GM21786 (cell line): ENCODE measurements around the gene PHKG1.
"Not testable (repeated sequence)": the region's sequence is repeated elsewhere in the genome, so short reads cannot be mapped to it uniquely, and the experiment has no call there.

Source experiments
- ATAC-seq: cut with Tn5 transposase; IDR thresholded peaks from one replicate; pipeline ENCODE4 v1.9.1; 2021; ENCODE audit not compliant: unreplicated experiment

Gene PHKG1

DNA sequence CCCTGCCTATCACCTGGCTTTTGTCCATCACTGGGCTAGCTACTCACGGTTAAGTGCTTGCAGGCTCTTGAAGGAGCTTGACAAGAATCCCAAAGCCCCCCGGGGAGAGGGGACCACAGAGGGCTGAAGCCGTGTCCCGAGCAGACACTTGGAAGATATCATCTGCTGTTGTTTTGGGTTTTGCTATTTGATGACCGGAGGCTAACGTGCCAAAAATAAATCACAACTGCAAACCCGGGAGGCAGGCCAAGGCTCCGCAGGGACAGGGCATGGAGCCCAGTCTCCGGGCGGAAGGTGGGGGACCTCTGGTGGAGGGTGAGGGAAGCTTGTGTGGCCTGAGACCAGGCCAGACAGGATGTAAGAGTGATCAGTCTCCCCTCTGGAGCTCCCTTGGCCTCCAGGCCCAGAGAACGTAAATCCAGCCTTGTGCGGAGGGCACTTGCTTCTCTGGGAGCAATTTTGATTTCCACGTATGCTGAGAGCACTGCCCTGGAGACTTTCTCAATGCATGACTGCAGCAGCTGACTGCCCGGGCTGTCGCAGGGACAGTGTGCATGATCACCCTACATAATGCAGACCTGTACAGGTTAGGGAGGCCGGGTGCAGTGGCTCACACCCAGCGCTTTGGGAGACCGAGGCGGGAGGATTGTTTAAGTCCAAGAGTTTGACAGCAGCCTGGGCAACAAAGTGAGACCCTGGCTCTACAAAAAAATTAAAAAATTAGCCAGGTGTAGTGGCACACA lies at the start of gene PHKG1:
Gene PHKG1 (minus strand): TSS at position 164 of the 743 bp plus-strand sequence. CDS start 4,011 bp downstream, outside the sequence.
- no peak for ATAC-seq

DNA sequence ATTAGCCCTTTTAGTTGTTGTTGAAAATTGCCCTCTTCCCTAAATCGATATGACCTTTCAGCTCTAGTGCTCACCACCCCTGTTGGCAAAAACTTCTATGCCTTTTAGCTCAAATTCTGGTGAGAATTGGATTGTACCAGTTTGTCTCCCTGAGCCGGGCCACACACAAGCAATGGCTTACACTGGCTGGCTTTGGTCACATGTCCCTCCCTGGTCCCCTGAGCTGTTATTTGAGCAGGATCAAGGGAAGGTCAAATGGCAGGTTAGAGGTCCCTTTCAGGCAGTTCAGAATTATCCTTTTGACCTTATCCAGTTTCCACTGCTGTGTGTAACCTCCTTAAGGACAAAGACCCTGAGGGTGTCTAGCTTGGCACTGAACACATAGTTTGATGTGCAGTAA lies 38.3 kb upstream of the PHKG1 start:
- ATAC-seq = not testable (repeated sequence)

GRCh38 chr7:56127241-56127975 lies 34.7 kb upstream of the PHKG1 start:
- no peak for ATAC-seq

GRCh38 chr7:56125831-56126230 lies 33.1 kb upstream of the PHKG1 start:
- no peak for ATAC-seq

DNA sequence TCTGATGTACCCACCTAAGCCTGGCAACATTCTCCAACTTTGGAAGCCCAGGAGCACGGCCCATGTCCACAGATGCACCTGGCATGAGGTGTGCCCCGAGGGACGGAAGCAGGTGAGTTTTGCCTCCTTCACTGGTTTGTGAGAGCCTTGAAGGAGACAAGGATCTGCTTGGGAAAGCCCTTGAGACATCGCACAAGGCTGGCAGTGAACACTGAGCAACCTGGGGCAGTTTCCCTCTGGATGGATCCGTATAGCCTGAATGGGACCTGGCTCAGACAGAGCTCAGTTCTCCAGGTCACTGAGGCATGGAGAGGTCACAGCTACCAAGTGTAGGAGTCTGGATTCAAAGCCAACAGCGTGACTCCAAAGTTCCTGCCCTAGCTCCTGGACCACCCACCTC lies 32.2 kb upstream of the PHKG1 start:
- ATAC-seq = no peak

GRCh38 chr7:56121440-56121839 lies 28.7 kb upstream of the PHKG1 start:
- no peak for ATAC-seq

DNA sequence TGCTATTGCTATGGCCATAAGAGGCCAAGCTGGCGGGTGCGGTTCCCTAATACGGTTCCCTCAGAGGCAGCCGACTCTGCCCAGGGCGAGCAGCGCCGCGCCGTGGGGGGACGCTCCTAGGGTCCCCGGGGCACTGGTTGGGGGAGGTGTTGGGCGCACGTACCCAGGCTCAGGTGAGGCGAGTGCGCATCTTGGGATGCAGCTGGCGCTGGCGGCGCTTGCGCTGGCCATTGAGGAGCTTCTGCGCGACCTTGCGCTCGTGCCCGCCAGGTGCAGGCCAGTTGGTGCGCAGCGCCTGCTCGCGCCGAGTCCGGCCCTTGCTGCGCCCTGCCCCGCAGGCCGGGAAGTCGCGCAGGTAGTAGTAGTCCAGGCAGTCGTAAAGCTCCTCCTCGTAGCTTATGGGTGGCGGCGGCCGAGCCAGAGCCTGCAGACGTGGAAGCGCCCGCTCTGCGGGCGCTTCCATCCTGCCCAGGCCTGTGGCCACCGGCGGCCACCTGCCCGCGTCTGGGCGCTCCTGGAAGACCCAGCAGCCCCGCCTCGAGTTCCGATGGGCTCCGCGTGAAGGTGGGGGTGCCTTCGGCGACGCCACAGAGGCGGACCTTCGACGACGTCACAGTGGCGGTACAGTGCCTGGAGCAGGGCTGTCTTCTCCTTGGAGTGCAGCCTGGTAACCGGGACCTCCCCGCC lies 23.2 kb upstream of the PHKG1 start, which contains the start of gene NUPR2:
Gene NUPR2 (minus strand): TSS at position 566 of the 687 bp plus-strand sequence. CDS start 103 bp downstream, at position 463.
- no peak for ATAC-seq

DNA sequence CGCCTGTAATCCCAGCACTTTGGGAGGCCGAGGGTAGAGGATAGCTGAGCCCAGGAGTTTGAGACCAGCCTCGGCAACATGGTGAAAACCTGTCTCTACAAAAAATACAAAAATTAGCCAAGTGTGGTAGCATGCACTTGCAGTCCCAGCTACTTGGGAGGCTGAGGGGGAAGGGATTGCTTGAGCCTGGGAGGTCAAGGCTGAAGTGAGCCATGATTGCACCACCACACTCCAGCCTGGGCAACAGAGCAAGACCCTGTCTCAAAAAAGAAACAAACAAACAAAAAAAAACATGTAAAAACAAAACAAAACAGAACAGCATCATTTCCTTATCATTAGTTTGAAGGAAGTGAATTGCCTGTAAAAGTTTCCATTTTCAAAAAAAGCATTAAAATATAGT lies 19.5 kb upstream of the PHKG1 start:
- ATAC-seq = not testable (repeated sequence)

DNA sequence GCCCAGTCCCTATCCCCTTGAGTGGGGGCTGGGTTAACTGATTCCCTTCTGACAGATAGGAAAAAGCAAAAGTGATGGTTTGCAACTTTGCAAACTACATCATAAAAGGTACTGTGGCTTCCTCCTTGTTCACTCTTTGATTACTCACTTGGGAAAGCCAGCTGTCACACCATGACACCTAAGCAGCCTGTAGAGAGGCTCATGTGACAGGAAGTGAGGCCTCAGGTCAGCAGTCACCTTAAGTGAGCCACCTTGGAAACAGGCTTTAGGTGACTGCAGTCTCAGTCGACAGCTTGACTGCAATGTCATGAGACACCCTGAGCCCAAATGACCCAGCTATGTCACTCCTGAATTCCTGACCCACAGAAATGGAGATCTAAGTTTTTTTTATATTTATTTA lies 17.9 kb upstream of the PHKG1 start:
- no peak for ATAC-seq

DNA sequence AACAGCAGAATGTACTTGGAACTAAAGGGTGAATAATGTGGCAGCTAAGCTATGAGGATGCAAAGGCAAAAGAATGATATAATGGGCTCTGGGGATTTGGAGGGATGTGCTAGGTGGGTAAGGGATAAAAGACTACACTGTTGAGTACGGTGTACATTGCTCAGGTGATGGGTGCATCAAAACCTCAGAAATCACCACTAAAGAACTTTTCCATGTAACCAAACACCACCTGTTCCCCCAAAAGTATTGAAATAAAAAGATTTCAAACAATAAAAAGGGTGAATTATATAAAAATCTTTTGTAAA lies 15.2 kb upstream of the PHKG1 start:
- no peak for ATAC-seq

- ATAC-seq = peak; percentile 99
These were observed 13.6 kb upstream of the PHKG1 start, which contains the start of gene CHCHD2 for GRCh38 chr7:56106108-56107073. Gene CHCHD2 (minus strand): TSS chr7:56106476. CDS start chr7:56106413, 63 bp downstream.

- ATAC-seq = no peak
These were observed 12.8 kb upstream of the PHKG1 start for GRCh38 chr7:56105508-56105907.

DNA sequence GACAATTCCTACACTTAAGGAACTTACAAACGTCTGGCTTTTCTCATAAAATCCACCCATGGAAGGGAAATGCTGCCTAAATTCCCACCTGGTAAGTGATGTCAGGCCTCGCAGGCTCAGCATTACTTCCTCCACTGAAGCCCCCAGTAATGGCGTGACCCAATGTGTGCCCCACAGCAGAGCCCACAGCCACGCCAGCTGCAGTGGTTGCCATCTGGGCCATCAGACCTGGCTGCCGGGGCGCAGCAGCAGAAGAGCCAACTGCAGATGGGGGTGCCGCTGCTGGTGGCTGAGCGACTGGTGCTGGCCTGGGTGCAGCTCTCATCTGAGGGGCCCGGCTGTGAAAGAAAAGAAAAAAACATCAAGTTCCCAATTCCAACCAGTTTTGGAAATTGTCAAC lies 11.4 kb upstream of the PHKG1 start:
- not testable (repeated sequence) for ATAC-seq

- no peak for ATAC-seq
These were observed 6.9 kb upstream of the PHKG1 start for GRCh38 chr7:56099653-56100052.

DNA sequence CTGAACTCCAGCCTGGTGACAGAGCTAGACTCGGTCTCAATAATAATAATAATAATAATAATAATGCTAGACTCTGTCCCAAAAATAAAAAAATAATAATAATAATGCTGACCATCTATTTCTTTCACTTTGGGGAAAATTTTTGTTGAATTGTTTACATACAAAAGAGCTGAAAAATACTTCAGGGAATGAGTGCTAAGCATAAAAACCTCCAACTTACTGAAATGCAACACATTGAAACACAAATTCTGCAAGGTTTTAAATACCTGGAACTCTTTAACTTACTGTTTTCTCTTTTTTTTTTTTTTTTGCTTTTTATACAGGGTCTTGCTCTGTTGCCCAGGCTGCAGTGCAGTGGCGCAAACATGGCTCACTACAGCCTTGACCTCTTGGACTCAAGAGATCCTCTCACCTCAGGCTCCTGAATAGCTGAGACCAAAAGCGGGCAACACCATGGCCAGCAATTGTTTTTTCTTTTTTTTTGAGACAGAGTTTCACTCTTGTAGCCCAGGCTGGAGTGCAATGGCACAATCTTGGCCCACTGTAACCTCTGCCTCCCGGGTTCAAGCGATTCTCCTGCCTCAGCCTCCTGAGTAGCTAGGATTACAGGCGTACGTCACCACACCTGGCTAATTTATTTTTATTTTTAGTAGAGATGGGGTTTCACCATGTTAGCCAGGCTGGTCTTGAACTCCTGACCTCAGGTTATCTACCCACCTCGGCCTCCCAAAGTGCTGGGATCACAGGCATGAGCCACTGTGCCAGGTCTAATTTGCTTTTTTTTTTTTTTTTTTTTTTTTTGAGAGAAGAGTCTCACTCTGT lies 5.6 kb upstream of the PHKG1 start:
- ATAC-seq = not testable (repeated sequence)

GRCh38 chr7:56097700-56098099 lies 4.9 kb upstream of the PHKG1 start:
- ATAC-seq = no peak

DNA sequence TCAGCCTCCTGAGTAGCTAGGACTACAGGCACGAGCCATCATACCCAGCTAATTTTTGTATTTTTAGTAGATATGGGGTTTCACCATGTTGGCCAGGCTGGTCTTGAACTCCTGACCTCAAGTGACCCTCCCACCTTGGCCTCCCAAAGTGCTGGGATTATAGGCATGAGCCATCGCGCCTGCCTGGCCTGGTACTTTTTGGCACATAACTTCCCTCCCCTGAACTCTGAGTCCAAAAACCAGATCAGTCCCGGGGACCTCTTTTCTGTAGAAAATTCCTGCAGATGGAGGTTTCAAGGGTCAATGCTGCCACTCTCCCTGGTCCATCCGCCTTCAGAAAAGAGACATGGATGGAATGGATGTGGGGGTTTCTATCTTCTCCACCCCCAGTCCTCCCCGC lies 364 bp downstream of the PHKG1 start:
- not testable (repeated sequence) for ATAC-seq

DNA sequence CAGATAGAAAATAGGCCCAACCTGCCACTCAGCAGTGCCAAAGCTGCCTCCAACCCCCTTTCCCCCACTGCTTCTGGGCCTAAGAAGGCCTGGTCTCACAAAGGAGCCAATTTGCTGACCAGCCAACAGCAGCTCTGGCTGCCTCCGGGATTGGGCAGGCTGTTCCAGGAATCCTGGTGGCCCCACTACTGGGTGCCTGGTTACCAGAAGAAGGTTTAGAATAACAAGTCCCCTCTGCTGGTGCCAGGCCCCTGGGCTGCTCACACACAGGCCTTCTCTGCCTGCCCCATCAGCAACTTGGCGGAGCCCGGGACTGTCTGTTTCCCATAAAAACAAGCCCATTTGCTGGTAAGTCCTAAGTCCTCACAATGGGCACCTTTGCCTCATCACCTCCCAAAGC lies 1.2 kb downstream of the PHKG1 start:
- ATAC-seq = no peak

DNA sequence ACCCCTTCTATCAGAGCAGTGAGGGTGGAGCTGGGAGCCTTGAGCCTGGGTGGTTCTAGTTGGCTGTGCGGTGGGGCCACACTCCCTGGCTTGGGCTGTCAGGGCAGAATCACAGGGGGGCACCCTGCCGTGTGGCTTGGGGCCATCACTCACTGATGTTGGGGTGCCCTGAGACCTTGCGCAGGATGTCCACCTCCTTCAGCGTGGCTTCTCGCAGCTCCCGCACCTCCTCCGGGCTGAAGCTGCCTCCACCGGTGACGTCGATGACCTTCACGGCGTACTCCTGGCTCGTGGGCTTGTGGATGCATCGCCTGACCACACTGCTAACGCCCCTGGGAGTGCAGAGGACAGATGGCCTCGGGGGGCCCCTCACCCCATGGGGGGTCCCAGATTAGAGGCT lies 5.3 kb downstream of the PHKG1 start:
- ATAC-seq = no peak

- ATAC-seq = no peak
These were observed 6.0 kb downstream of the PHKG1 start for GRCh38 chr7:56086761-56087160.
